SK-N-MC (cell line): Measurements from ENCODE around the gene RUNX2.

Experiments
- EZH2 ChIP-seq: fragments of 200-600 bp; sonication (generic); IDR thresholded peaks from one replicate; pipeline ENCODE4 v1.6.1; 2017; ENCODE audit warnings: antibody characterized with exemption
- FOXP2 ChIP-seq: optimal IDR thresholded peaks from 2 replicates; pipeline ENCODE3; 2011; ENCODE audit warnings: mild to moderate bottlenecking, moderate library complexity; ENCODE audit not compliant: insufficient read depth; ENCODE audit errors: extremely low read length, control extremely low read depth
- POLR2AphosphoS5 ChIP-seq: IDR thresholded peaks from 2 replicates; pipeline ENCODE4 v1.6.1; 2012; ENCODE audit warnings: mild to moderate bottlenecking, low read depth, low read length, borderline replicate concordance

DNA sequence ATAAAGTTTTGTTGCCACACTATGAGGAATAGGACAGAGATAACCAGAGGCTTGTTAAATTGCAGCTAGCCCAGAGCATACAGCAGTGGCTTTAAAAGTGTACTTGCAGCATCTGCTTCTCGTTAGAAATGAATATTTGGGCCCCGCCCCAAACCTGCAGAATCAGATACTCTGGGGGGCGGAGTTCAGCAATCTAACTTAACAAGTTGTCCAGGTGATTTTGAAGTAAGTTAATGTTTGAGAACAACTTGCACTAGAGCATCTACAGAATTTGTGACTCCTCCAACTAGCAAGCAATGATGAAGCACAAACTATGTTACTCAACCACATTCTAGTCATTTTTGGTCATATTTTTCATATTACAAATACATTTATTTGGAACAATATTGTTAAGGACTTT, 60.2 kb downstream of the RUNX2 start:
- TF ChIP-seq POLR2AphosphoS5: no peak
- TF ChIP-seq FOXP2: no peak
- TF ChIP-seq EZH2: no peak
